Omental fat pad (tissue), 4 donors: Measurements from ENCODE around the gene BABAM2. TPM values are rescaled to one million over a fixed set of nuclear protein-coding genes. Genes with fewer than 3 reads are reported as not detected.

Experiments
- ATAC-seq: fragments of 150-250 bp; one replicate; pipeline ENCODE4 v1.9.1; 2016; ENCODE audit warnings: mild to moderate bottlenecking, moderate library complexity; ENCODE audit not compliant: low FRiP score
- DNase-seq: peaks from one replicate; pipeline ENCODE4 v3.0.0-alpha.2; 2019; ENCODE audit warnings: low spot score
- total RNA-seq, 4 donors: library from RNA; depleted of rRNA; stranded (reverse); fragments of >200 nt; gene quantifications; one replicate each; pipeline ENCODE4 v1.1.0, GENCODE V29; 2016
- TF ChIP-seq, protein P1 (sequence below), 3 donors: fragments of 450-650 bp; IDR thresholded peaks; one replicate each; pipeline ENCODE4 v1.5.1; 2016 to 2017; ENCODE audit warnings: antibody characterized with exemption in 3 of 3, mild to moderate bottlenecking in 3 of 3, moderate library complexity in 2 of 3

The BABAM2 gene
- total RNA-seq, 4 donors from 2014 or later = 29.2 to 41.0 (median 36.5) TPM

DNA sequence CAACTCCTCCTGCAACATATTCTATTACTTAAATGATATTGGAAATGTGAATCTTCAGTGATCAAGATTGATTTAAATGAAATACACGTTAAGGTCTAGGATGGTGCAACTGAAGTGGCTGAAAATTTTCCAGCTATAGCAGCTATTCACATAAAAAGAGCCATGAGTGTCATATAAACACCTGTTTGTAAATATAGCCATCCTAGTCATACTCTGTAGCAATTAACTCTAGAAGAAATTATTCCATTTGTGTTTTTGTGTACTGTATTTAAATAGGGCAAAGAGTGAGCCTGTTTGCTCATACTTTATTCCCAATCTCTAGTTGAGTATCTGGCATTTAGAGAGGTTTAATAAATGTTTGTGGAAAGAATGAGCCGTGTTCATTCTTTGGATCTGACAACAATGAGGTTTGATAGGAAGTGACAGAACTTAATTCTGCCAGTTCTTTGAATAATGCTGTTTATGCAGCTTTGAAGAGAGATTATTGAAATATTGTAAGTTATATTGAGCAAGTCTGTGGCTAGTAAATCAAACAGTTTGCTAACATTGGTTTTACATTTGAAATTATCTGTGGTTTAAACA, 49.7 kb downstream of the BABAM2 start:
- DNase-seq (no peak), ATAC-seq (no peak)
- TF ChIP-seq, protein P1, sequence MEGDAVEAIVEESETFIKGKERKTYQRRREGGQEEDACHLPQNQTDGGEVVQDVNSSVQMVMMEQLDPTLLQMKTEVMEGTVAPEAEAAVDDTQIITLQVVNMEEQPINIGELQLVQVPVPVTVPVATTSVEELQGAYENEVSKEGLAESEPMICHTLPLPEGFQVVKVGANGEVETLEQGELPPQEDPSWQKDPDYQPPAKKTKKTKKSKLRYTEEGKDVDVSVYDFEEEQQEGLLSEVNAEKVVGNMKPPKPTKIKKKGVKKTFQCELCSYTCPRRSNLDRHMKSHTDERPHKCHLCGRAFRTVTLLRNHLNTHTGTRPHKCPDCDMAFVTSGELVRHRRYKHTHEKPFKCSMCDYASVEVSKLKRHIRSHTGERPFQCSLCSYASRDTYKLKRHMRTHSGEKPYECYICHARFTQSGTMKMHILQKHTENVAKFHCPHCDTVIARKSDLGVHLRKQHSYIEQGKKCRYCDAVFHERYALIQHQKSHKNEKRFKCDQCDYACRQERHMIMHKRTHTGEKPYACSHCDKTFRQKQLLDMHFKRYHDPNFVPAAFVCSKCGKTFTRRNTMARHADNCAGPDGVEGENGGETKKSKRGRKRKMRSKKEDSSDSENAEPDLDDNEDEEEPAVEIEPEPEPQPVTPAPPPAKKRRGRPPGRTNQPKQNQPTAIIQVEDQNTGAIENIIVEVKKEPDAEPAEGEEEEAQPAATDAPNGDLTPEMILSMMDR (IDR thresholded peaks at IDR 0.05) = no peak

- TF ChIP-seq, protein P1 (IDR thresholded peaks at IDR 0.05) = no peak
Measured at GRCh38 chr2:27940982-27941381, 50.5 kb downstream of the BABAM2 start.

GRCh38 chr2:27942612-27943547, 52.4 kb downstream of the BABAM2 start:
- TF ChIP-seq, protein P1 (IDR thresholded peaks at IDR 0.05) = no peak
- no peak for ATAC-seq
- no peak for DNase-seq

More at GRCh38 chr2:27940982-27941381, 50.5 kb downstream of the BABAM2 start:
- ATAC-seq (no peak), DNase-seq (no peak)

GRCh38 chr2:27946530-27947060, 56.1 kb downstream of the BABAM2 start:
- ATAC-seq = no peak
- TF ChIP-seq, protein P1 (IDR thresholded peaks at IDR 0.05) = no peak

GRCh38 chr2:27952070-27952469, 61.5 kb downstream of the BABAM2 start:
- TF ChIP-seq, protein P1 (IDR thresholded peaks at IDR 0.05) = no peak
- no peak for ATAC-seq
- DNase-seq = no peak

More at GRCh38 chr2:27946530-27947060, 56.1 kb downstream of the BABAM2 start:
- DNase-seq = no peak

- DNase-seq (no peak), ATAC-seq (no peak)
- TF ChIP-seq, protein P1 (IDR thresholded peaks at IDR 0.05) = no peak
Measured at GRCh38 chr2:27953077-27953476, 62.5 kb downstream of the BABAM2 start.
